Endothelial cell of umbilical vein (primary cell): ENCODE data around the gene SLC27A6. TPM values are rescaled to one million over a fixed set of nuclear protein-coding genes. Genes with fewer than 3 reads are reported as not detected.

Experiments
- BruUV-seq: library from RNA; stranded (reverse); fragments of 400-500 nt; replicated peaks from 2 replicates; lab custom pipeline; 2021; lab: Mats Ljungman, UMichigan
- CTCF ChIA-PET: fragments of 300-600, 350-600 bp; sonication (Branson Sonifier 250); formaldehyde crosslinking; loops from one replicate; lab custom pipeline; 2021; ENCODE audit warnings: antibody characterized with exemption, inconsistent platforms; lab: Charles Lee
- POLR2A ChIA-PET: fragments of 300-600, 350-600 bp; sonication (Branson Sonifier 250); formaldehyde crosslinking; loops from one replicate; lab custom pipeline; 2021; ENCODE audit warnings: antibody characterized with exemption, inconsistent platforms; lab: Charles Lee
- DNase-seq: peaks from one replicate; pipeline ENCODE4 v3.0.0-alpha.2; 2011; ENCODE audit warnings: low read depth, low spot score
- FAIRE-seq: peaks from 2 replicates; lab custom pipeline; 2011; peaks lifted over from hg19 to GRCh38; lab: Jason Lieb, UNC
- H2AFZ ChIP-seq: 2 replicates; pipeline ENCODE4 v1.6.0; 2012; ENCODE audit warnings: low read depth, low read length, control low read depth, inconsistent platforms
- H3K27ac ChIP-seq: 2 replicates; pipeline ENCODE4 v1.5.1; 2011; ENCODE audit warnings: low read depth, mild to moderate bottlenecking, control low read depth, low read length, moderate library complexity; ENCODE audit not compliant: insufficient read depth
- H3K27me3 ChIP-seq, 2 experiments: 2 replicates each; pipeline versions ENCODE4 v1.6.0 to v1.6.1; 2011; ENCODE audit warnings: low read length in 2 of 2, mixed read lengths in 1 of 2; ENCODE audit not compliant: control insufficient read depth in 2 of 2, insufficient read depth in 2 of 2
- H3K36me3 ChIP-seq, 2 experiments: 2 replicates in 1 of 2; 3 replicates in 1 of 2; pipeline ENCODE4 v1.5.1; 2011; ENCODE audit warnings: low read length in 2 of 2, mild to moderate bottlenecking in 1 of 2, moderate library complexity in 1 of 2; ENCODE audit not compliant: control insufficient read depth in 2 of 2, insufficient read depth in 2 of 2; ENCODE audit errors: extremely low read depth in 1 of 2
- H3K4me1 ChIP-seq: 3 replicates; pipeline ENCODE4 v1.5.1; 2011; ENCODE audit warnings: mild to moderate bottlenecking, low read length; ENCODE audit not compliant: control insufficient read depth, insufficient read depth; ENCODE audit errors: extremely low read depth
- H3K4me2 ChIP-seq: 2 replicates; pipeline ENCODE4 v1.6.1; 2011; ENCODE audit warnings: low read length, control low read depth, mixed read lengths; ENCODE audit not compliant: insufficient read depth
- H3K4me3 ChIP-seq, 3 experiments: fragments of 200-600 bp in 1 of 3; sonication (generic), shearing (Covaris generic) in 1 of 3; replicated peaks in 1 of 3; 2 replicates each; pipeline ENCODE4 v1.5.1; 2011 to 2016; ENCODE audit warnings: control low read depth in 3 of 3, low read length in 3 of 3, mild to moderate bottlenecking in 2 of 3, inconsistent platforms in 1 of 3, low read depth in 1 of 3, moderate library complexity in 1 of 3; ENCODE audit not compliant: insufficient read depth in 1 of 3
- H3K79me2 ChIP-seq: 2 replicates; pipeline ENCODE4 v1.6.0; 2012; ENCODE audit warnings: low read length, inconsistent platforms; ENCODE audit not compliant: control insufficient read depth, insufficient read depth
- H3K9ac ChIP-seq: replicated peaks from 2 replicates; pipeline ENCODE3; 2011; ENCODE audit warnings: low read length, control low read depth; ENCODE audit not compliant: insufficient read depth; ENCODE audit errors: extremely low read depth
- H3K9me1 ChIP-seq: replicated peaks from 3 replicates; pipeline ENCODE4 v1.6.0; 2011; ENCODE audit warnings: mild to moderate bottlenecking, low read length; ENCODE audit not compliant: control insufficient read depth, insufficient read depth; ENCODE audit errors: extremely low read depth
- H3K9me3 ChIP-seq: replicated peaks from 2 replicates; pipeline ENCODE4 v1.5.1; 2012; ENCODE audit warnings: low read length, inconsistent platforms; ENCODE audit not compliant: control insufficient read depth, insufficient read depth
- H4K20me1 ChIP-seq: replicated peaks from 2 replicates; pipeline ENCODE3; 2011; ENCODE audit warnings: mild to moderate bottlenecking, low read length; ENCODE audit not compliant: control insufficient read depth, insufficient read depth; ENCODE audit errors: extremely low read depth
- CTCF ChIP-seq, 2 donors: IDR thresholded peaks; 1 replicate in 1 of 2; 2 replicates in 1 of 2; pipeline ENCODE4 v1.5.1; 2011; ENCODE audit warnings: low read length in 2 of 2, mild to moderate bottlenecking in 2 of 2, moderate library complexity in 2 of 2, control low read depth in 1 of 2, inconsistent platforms in 1 of 2, low read depth in 1 of 2; ENCODE audit not compliant: insufficient read depth in 1 of 2; ENCODE audit errors: extremely low read depth in 1 of 2
- EZH2 ChIP-seq: IDR thresholded peaks from 2 replicates; pipeline ENCODE4 v1.6.1; 2012; ENCODE audit warnings: borderline replicate concordance, low read depth, mild to moderate bottlenecking, moderate library complexity, low read length, inconsistent platforms; ENCODE audit not compliant: severe bottlenecking
- FOS ChIP-seq: IDR thresholded peaks from 2 replicates; pipeline ENCODE4 v1.6.1; 2011; ENCODE audit warnings: mild to moderate bottlenecking, low read length, moderate library complexity, borderline replicate concordance; ENCODE audit not compliant: insufficient read depth
- GATA2 ChIP-seq: IDR thresholded peaks from 2 replicates; pipeline ENCODE4 v1.7.0; 2011; ENCODE audit warnings: low read depth, mild to moderate bottlenecking, moderate library complexity, mixed read lengths, low read length; ENCODE audit not compliant: insufficient read length, insufficient read depth
- JUN ChIP-seq: IDR thresholded peaks from 2 replicates; pipeline ENCODE4 v1.6.1; 2011; ENCODE audit warnings: borderline replicate concordance, low read depth; ENCODE audit not compliant: insufficient read length, insufficient read depth
- MAX ChIP-seq: IDR thresholded peaks from 2 replicates; pipeline ENCODE4 v1.6.1; 2011; ENCODE audit not compliant: insufficient read depth, insufficient read length
- POLR2A ChIP-seq: IDR thresholded peaks from 2 replicates; pipeline ENCODE4 v1.6.1; 2012; ENCODE audit warnings: low read depth, mild to moderate bottlenecking, control low read depth, low read length
- POLR2AphosphoS5 ChIP-seq: IDR thresholded peaks from 2 replicates; pipeline ENCODE4 v1.6.1; 2012; ENCODE audit warnings: low read depth, mild to moderate bottlenecking, control low read depth, low read length, moderate library complexity; ENCODE audit not compliant: insufficient read depth
- dilution Hi-C: fragments of 300-500 bp; cut with MboI; formaldehyde crosslinking; loops from one replicate; pipeline ENCODE4 v1.15.0; 2019; ENCODE audit warnings: low sequenced_read_pairs; ENCODE audit not compliant: extremely low pct_ligation_motif_present
- intact Hi-C: fragments of 100-400 bp; cut with micrococcal nuclease; formaldehyde crosslinking; loops from one replicate; pipeline ENCODE4 v1.10.0; 2022
- polyA plus RNA-seq, 4 experiments: library from polyadenylated mRNA; depleted of rRNA in 3 of 4; stranded (reverse) in 3 of 4; unstranded in 1 of 4; fragments of >200 nt; gene quantifications; 2 replicates each; pipeline versions ENCODE4 v1.2.1 to v1.2.3, GENCODE V29; 2011 to 2012; ENCODE audit warnings: missing spikeins in 1 of 4
- total RNA-seq: library from RNA; stranded (reverse); gene quantifications from 2 replicates; pipeline ENCODE4 v1.2.3, GENCODE V29; 2021

The SLC27A6 gene
- total and polyA plus RNA-seq, 2 donors (not counting 3 experiments of a cell fraction or from before 2014, with no cell fraction given): 0.10 TPM; not detected in 1

GRCh38 chr5:129048509-129048908 is 83.2 kb downstream of the SLC27A6 start:
- Histone ChIP-seq H4K20me1 (no peaks in the 10 kb centered on the region), H3K4me2 (no peak overlapping the region), H3K9ac (no peak overlapping the region), H3K4me3 (no peak overlapping the region), H3K27me3 (no peaks in the 10 kb centered on the region), H3K36me3 (no peaks in the 10 kb centered on the region), H3K9me1 (no peaks in the 10 kb centered on the region), H3K4me1 (no peaks in the 10 kb centered on the region), H3K79me2 (no peaks in the 10 kb centered on the region), H2AFZ (no peak overlapping the region), H3K9me3 (no peaks in the 10 kb centered on the region), H3K27ac (no peak overlapping the region)
- no peak for TF ChIP-seq GATA2
- no peak for TF ChIP-seq MAX
- TF ChIP-seq POLR2A: no peak
- no peak for TF ChIP-seq JUN
- TF ChIP-seq FOS: no peak
- TF ChIP-seq EZH2: no peak
- no peak for TF ChIP-seq CTCF (IDR thresholded peaks at IDR 0.05; ENCODE audit: extremely low read depth in 1 of 2, insufficient read depth in 1 of 2, low read depth in 1 of 2, low read length in 2 of 2)
- no peak for TF ChIP-seq POLR2AphosphoS5
- no TSS peak for BruUV-seq
- FAIRE-seq: no peak
- intact Hi-C loops: no loop called here
- POLR2A ChIA-PET: no interaction called here
- dilution Hi-C loops: no loop called here
- CTCF ChIA-PET: no interaction called here
- no peak for DNase-seq
